ENCODE measurements around the gene OR6Q1.
"Not testable (repeated sequence)": the region's sequence is repeated elsewhere in the genome, so short reads cannot be mapped to it uniquely, and the experiment has no call there.

The OR6Q1 gene, protein sequence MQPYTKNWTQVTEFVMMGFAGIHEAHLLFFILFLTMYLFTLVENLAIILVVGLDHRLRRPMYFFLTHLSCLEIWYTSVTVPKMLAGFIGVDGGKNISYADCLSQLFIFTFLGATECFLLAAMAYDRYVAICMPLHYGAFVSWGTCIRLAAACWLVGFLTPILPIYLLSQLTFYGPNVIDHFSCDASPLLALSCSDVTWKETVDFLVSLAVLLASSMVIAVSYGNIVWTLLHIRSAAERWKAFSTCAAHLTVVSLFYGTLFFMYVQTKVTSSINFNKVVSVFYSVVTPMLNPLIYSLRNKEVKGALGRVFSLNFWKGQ

DNA sequence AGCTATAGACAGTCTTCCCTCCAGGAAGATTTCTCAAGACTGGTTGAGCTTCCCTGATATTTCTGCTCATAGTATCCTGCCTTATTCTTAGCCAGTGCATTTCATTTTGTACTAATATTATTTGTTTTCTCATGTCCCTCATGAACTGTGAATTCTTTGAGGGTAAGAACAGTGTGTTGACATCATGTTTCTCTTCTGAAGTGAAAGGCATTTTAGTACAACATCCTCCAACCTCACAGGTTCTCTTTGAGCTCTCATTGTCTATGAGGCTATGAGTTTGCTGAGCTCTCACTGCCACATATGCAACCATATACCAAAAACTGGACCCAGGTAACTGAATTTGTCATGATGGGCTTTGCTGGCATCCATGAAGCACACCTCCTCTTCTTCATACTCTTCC is at the start of gene OR6Q1:
Gene OR6Q1 (plus strand): TSS at position 301 of the 400 bp plus-strand sequence. CDS start 0 bp downstream, at position 301.
- no peak for DNase-seq

DNA sequence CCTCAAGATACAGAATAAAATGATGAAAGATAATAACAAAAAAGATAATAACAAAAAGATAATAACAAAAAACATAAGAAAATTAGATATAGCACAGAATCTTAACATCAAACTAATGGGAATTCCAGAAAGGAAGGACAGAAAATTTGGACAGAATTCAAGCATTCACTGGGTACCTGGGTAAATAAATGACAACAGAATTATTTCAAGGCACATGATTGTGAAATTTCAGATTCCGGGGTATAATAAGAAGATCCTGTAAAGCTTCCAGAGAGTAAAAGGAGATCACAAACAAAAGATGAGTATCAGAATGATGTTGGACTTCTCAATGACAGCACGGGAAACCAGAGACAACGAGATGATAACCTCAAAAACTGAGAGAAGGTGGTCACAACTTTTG is 49.2 kb upstream of the OR6Q1 start:
- DNase-seq: no peak

DNA sequence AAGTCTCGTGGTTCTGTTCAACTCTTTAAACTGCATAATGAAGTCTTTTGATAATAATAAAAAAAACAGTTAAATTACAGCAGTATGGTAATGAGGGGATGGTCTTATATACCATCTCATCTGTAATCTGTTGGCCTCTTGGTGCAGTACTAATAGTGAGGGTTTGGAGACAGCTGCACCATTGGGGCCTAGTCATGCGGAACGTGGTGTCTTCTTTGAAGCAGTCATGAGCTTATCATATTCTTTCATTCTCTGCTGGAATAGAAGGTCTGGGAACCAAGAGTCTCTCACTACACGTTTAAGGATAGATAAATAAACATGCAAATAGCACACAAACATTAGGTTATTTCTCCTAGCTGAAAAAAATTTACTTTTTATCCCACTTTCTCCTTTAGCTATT is 48.0 kb upstream of the OR6Q1 start:
- DNase-seq: peak; percentile 25

DNA sequence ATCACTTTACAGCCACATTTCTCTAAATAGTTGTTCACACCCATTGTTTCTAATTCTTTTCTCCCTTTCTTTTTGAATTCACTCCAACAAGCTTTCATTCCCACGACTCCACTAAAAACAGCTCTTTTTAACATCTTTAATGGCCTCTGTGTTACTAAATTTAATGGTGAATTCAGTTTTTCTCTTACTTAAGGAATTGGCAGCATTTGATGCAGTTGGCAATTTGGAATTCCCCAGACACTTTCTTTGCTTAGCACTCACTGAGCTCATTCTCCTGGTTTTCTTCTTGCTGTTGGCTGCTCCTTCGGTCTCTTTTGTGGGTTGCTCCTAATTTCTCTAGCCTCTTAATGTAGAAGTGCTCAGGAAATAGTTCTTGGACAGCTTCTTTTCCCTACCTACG is 47.6 kb upstream of the OR6Q1 start:
- DNase-seq: no peak

DNA sequence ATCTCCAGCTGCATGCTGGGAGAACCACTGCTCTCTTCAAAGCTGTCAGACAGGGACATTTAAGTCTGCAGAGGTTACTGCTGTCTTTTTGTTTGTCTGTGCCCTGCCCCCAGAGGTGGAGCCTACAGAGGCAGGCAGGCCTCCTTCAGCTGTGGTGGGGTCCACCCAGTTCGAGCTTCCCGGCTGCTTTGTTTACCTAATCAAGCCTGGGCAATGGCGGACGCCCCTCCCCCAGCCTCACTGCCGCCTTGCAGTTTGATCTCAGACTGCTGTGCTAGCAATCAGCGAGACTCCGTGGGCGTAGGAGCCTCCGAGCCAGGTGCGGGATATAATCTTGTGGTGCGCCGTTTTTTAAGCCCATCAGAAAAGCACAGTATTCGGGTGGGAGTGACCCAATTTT is 31.2 kb upstream of the OR6Q1 start:
- not testable (repeated sequence) for DNase-seq

DNA sequence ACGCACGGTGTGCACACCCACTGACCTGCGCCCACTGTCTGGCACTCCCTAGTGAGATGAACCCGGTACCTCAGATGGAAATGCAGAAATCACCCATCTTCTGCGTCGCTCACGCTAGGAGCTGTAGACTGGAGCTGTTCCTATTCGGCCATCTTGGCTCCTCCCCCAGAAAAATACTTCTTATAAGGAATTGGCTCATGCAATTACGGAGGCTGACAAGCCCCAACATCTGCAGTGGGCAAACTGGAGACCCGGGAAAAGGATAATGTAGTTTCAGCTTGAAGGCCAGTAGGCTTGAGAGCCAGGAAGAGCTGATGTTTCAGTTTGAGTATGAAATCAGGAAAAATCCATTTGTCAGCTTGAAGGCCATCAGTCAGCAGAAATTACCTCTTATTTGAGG is 30.7 kb upstream of the OR6Q1 start:
- DNase-seq: peak; percentile 11

DNA sequence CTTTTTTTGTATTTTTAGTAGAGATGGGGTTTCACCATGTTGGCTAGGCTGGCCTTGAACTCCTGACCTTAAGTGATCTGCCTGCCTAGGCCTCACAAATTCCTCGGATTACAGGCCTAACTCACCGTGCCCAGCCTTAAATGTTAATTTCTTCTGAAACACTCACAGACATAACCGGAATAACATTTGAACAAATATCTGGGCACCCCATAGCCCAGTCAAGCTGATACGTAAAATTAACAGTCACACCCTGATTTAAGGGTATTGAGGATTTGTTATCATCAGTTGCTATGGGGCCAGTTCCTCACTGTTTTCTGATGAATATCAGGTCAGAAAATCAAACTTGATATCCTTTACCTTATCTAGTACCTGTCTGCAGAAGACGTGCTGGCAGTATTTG is 30.1 kb upstream of the OR6Q1 start:
- DNase-seq: no peak

DNA sequence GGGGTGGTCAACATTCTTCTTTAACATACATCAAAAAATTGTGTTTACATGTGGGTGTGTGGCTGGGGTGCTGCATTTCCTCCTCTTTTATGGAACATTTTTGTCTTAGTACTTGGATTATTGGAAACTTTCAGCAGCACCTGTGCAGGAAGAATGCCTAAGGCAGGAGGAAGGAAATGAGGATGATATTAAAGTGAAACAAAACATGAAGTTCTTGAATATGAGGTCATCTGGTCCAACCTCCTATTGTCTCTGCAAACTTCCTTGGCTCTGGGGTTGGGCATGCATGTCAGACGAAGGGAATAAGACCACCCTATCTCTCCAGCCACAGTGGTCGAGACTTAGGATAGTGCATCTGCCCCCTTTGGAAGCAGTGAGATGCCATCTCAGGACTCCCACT is 27.7 kb upstream of the OR6Q1 start:
- DNase-seq: no peak

DNA sequence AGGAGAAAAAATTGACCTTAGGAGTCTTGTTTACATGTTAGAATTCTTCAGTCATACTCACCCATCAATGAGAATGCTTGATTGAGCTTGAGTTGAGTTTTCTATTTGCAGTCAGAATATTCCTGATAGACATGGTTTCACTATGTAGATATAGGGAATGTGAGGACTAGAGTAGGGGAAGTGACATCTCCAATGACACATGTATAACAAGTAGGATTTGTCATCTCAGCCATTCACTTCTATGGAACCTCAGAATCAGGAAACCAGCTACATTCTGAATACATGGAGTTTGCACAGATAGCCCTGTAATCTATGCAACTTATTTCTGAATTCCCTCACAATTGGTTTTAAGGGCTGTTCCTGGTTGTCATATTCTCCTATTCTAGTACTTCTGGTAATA is 27.2 kb upstream of the OR6Q1 start:
- DNase-seq: no peak

DNA sequence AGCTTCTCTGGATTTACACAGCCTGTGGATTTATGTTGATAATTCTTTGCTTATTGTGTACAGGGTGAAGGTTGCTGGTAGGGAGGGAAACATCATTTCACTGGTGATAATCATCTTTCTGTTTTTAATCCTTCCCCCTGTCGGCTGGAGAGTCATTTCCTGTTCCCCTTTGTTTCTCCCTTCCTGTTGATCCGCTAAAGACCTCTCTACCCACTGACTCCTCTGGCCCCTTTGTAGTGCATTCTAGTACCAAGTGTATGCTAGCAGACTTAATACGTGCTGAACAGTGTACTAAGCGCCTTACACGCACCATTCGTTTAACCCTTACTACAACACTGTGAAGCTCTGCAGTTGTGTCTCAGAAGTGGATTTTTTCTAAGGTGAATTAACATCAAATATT is 26.1 kb upstream of the OR6Q1 start:
- DNase-seq: no peak

DNA sequence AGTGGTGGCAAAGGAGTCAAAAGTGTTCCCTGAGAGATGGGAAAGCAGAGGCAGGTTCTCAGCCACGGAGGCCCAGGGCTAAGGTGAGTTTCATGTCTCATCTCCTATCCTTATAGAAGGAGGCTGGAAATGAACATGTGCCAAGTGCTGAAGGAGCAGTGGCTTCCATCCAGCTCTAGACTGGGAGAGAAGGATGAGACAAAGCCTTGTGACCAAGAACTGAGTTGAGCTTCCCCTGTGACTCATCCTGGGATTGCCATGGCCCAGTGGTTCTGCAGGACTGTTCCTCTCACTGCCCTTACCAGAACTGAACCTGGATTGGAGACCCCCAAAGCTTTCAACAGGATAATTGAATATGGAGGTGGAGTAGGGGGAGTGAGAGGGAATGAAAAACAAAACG is 23.8 kb upstream of the OR6Q1 start:
- no peak for DNase-seq

DNA sequence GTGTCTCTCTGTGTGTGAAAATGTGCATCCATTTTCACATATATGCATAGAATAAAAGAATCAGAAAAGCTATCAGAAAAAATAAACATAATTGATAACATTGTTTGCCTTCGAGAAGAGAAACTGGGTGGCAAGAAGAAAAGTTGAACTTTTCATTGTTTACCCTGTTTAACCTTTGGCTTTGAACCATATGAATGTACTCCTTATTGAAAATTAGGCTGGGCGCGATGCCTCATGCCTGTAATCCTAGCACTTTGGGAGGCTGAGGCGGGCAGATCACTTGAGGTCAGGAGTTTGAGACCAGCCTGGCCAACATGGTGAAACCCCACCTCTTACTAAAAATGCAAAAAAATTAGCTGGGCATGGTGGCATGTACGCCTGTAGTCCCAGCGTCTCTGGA is 19.0 kb upstream of the OR6Q1 start:
- DNase-seq: no peak

DNA sequence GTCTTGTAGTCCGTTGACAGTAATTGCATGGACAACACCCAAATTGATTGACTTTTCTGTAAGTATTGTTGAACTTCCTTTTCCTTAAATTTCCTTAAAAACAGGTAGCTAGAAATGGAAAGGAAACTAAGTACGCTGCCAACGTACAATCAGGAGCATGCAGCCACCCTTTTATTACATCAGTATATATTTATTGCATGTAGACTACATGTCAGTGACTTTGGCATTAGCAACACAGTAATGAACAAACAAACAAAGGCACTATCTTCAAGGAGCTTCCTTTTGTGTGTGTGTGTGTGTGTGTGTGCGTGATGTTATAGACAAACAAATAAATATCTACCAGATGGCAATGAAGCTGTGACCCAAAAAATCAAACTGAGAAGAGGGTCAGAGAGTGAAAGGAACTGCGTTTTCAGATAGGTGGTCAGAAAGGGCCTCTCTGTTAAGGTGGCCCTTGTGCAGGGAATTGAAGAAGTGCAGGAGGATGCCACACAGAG is 7.3 kb upstream of the OR6Q1 start, which contains the start of gene OR9Q1:
Gene OR9Q1 (plus strand): TSS at position 447 of the 497 bp plus-strand sequence. CDS start 155,564 bp downstream, outside the sequence.
- DNase-seq: no peak

DNA sequence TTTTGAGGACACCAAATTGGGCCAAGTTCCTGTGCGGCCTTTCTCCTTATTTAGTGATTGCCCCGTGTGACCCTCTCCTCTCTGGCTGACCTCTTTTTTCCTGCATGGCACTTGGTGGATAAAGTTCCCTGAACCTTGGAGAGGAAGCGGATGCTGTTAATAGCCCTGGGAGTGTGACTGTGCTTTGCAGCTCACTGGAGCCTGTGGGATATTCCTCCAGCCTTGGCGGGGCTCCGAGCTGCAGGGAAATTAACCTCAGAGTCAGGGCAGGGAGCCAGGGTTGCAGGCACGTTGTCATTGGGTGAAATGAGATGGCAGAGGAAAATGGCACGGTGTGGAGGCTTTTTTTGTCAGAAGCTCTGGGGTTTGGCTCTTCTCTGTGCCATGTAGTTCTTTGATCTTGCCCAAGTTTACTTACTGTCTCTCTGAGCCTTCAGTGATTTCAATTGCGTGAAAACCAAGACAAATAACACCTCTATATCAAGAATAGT is 6.1 kb upstream of the OR6Q1 start:
- no peak for DNase-seq

DNA sequence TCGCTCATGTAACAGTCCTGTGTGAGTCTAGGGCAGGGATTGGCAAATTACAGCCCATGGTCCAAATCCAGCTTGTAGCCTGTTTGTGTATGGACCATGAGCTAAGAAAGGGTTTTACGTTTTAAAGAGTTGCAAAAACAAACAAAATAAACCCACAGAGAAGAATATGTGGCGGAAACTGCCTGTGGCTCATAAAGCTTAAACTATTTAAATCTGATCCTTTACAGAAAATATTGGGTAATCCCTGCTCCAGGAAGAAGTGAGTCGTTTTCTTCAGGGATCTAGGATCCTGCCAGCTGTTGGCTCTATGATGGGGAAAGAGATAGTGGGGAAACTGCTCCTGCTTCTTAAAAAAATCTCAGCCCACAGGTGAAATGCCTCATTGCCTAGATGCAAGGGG is 3.4 kb upstream of the OR6Q1 start:
- DNase-seq: no peak

DNA sequence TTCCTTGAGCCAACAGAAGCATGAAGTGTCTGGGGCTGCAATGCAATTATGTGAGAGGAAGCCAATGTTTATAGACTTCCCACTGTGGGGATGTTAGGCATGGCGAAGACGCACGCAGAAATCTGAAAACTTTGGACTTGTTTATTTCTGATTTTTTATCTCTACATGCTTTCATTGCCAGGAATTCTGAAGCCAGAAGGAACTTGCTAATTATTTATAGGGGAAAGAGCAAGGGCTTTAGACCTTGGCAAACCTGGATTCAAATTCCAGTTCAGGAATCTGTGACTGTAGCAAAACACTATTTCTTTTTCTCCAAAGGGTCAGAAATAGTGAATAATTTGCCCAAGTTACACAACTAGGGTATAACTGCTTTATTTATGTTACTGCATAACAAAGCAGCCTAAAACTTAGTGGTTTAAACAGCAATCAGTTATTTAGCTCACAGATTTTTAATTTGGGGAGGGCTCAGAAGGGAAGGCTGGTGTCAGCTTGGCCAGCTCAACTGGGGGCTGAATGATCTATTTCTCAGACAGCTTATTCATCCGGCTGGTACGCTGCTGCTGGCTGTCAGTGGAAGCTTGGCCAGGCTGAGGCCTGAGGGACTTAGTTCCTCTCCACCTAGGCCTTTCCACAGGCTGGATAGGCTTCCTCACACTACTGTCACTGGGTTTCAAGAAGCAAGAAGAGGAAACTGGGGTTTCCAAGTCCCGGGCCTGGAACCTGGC is 1.9 kb upstream of the OR6Q1 start:
- no peak for DNase-seq

DNA sequence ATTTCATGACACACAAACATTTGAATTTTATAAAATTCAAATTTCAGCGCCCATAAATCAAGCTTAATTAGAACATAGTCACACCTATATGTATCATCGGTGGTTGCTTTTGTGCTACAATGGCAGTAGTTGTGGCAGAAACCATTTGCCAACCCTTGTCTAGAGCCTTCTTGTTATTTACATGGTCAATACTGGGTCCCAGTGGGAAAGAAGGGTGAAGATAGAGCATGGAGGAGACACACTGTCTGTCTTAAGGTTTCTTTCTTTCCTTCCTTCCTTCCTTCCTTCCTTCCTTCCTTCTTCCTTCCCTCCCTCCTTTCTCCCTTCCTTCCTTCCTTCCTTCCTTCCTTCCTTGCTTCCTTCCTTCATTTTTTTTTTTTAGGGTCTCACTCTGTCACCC is 3.7 kb downstream of the OR6Q1 start:
- DNase-seq: no peak

DNA sequence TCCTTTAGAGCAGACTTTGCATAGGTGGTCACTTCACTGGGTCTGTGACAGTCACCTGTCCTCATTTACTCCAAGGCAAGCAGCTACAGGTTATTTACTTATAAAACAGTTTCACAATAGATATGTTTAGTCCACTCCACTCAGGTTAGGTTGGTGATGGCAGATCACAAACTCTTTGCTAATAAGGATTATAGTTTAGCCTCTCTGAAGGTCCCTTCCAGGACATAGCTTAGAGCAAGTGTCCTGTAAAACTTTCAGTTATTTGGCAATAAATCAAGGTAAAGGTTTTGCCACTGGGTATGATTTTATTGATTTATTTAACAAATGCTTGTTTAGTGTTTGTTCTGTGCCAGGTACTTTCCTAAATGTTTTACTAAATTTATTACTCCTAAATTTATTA is 8.8 kb downstream of the OR6Q1 start:
- DNase-seq: no peak

DNA sequence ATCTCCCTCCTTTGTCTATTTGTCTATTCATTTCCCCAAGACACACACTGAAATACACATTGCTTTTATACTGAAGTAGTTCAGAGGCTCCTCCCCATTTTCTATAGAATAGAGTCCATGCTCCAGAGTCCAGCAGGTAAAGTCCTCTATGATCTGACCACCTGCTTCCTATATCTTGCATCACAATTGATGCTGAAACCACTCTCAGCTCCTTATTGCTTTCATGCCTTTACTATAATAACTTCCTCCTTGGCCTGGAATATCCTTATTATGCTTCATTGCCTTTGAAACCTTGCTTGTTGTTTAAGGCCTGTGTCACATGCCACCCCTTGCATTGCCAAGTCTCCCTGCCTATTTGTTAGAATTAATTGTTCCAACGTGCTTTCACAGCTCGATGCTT is 12.6 kb downstream of the OR6Q1 start:
- DNase-seq: no peak

DNA sequence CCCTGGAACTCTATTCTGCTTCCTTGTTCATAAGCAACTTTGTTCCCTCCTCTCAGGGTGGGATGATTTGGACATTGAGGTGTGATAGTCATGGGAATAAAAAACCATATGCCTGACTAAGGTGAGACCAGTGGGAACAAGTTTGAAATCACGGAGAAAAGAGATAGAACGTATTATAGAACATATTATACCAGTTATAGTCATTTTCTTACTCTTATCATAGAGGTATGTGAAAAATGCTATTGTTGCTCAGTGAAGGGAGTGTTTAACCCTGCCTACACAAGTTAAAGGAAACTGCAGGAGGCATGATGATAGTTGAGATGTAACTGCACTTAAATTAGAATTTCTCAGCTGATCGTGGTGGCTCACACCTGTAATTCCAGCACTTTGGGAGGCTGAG is 15.5 kb downstream of the OR6Q1 start:
- DNase-seq: no peak

DNA sequence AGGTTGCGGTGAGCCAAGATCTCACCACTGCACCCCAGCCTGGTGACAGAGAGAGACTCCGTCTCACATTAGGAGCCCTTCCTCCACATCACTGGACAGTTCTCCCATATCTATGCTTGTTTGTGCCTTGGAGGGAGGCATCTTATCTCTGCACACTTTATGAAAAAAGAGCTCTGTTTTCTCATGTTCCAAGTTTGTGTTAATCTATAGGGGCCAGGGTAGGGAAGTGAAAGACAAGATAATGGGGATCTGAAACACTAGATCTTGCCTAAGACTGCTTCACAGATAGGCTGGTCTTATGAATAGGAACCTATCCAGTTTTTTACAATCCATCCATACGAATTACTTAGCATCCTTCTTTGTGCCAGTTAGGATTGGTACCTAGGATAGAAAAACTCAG is 17.1 kb downstream of the OR6Q1 start:
- DNase-seq: no peak

DNA sequence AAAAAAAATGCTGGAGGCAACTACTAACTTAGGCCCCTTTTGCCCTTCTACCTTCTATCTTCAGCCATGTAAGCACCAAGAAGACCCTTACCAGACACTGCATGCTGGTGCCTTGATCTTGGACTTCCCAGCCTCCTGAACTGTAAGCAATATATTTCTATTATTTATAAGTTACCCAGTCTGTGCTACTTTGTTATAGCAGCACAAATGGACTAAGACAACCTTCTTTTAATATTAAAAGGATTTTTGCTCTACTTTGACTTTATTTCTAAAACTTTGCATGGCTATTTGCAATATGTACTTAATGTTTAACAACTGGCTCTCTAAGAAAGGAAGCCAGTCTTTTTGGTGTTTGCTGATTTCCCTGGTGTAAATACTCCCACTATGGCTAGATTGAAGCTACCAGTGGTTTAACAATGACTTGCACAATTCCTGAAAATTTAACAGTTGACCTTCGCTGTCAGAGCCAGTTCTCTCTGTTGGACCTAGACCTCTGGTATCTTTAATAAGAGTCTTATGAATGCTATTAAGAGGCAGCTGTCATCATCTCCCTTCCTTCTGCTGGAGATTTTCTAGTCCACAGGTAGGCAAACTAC is 25.2 kb downstream of the OR6Q1 start:
- DNase-seq: no peak

DNA sequence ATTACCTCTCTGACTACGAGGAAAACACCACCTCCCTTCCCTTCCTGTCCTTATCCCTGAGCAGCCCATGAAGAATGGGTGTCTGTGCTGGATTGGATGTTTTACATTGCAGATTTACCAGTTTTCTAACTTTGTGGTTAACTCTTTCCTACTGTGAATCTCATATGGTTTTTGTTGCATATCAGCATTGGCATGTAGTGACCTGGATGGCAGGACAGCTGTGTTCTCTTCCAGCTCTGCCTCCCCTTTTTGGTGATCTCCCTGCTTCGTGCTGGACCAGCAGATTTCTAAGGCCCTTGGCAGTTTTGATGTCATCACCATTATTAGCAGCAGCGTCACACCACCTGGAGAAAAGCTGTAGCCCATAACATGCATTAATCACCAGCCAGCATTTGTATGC is 26.7 kb downstream of the OR6Q1 start:
- DNase-seq: no peak

Data from DMS53 (cell line).